B cell (primary cell): ENCODE measurements around the gene KIF20B. TPM values are rescaled to one million over a fixed set of nuclear protein-coding genes. Genes with fewer than 3 reads are reported as not detected.

Source experiments
- ATAC-seq: fragments of 200-7000 bp; cut with Tn5 transposase; one replicate; pipeline ENCODE4 v1.10.0; 2021; ENCODE audit warnings: low read depth, mild to moderate bottlenecking, moderate number of reproducible peaks, moderate library complexity
- CTCF ChIA-PET: fragments of 350-600 bp; sonication (Branson Sonifier 250); formaldehyde crosslinking; loops from one replicate; lab custom pipeline; 2021; ENCODE audit warnings: antibody characterized with exemption, inconsistent platforms; lab: Charles Lee
- POLR2A ChIA-PET: fragments of 350-600 bp; sonication (Branson Sonifier 250); formaldehyde crosslinking; loops from one replicate; lab custom pipeline; 2021; ENCODE audit warnings: antibody characterized with exemption; lab: Charles Lee
- DNase-seq: peaks from one replicate; pipeline ENCODE4 v3.0.0; 2013
- H2AFZ ChIP-seq: 2 replicates; pipeline ENCODE4 v1.6.1; 2012; ENCODE audit warnings: mild to moderate bottlenecking, low read depth, low read length; ENCODE audit not compliant: insufficient read depth, poor library complexity, severe bottlenecking
- H3K27ac ChIP-seq, 2 donors: 1 replicate in 1 of 2; 2 replicates in 1 of 2; pipeline ENCODE4 v1.5.1; 2012 to 2013; ENCODE audit warnings: low read length in 2 of 2, mild to moderate bottlenecking in 2 of 2, moderate library complexity in 1 of 2
- H3K27me3 ChIP-seq, 4 experiments: fragments of 200-600 bp in 1 of 4; sonication (generic) in 1 of 4; replicated peaks in 1 of 4; 1 replicate in 2 of 4; 2 replicates in 2 of 4; pipeline versions ENCODE4 v1.6.1 to v1.7.0; 2013 to 2016; ENCODE audit warnings: low read length in 3 of 4, mild to moderate bottlenecking in 2 of 4, mixed read lengths in 1 of 4, moderate library complexity in 1 of 4; ENCODE audit not compliant: insufficient read depth in 4 of 4, control insufficient read depth in 3 of 4; ENCODE audit errors: control extremely low read depth in 1 of 4
- H3K36me3 ChIP-seq, 2 experiments: replicated peaks in 1 of 2; 1 replicate in 1 of 2; 2 replicates in 1 of 2; pipeline versions ENCODE4 v1.6.1 to v1.7.1; 2013; ENCODE audit warnings: low read length in 1 of 2; ENCODE audit not compliant: insufficient read depth in 2 of 2, control insufficient read depth in 1 of 2; ENCODE audit errors: control extremely low read depth in 1 of 2, extremely low read depth in 1 of 2
- H3K4me1 ChIP-seq, 2 donors: fragments of 200-600 bp in 1 of 2; sonication (generic) in 1 of 2; 1 replicate in 1 of 2; 2 replicates in 1 of 2; pipeline versions ENCODE4 v1.5.1 to v1.6.1; 2013 to 2017; ENCODE audit warnings: low read length in 2 of 2; ENCODE audit not compliant: control insufficient read depth in 2 of 2, insufficient read depth in 2 of 2
- H3K4me2 ChIP-seq: replicated peaks from 2 replicates; pipeline ENCODE3; 2012; ENCODE audit warnings: mild to moderate bottlenecking, low read depth, low read length; ENCODE audit not compliant: poor library complexity, severe bottlenecking
- H3K4me3 ChIP-seq, 5 experiments: fragments of 200-600 bp in 1 of 5; sonication (generic) in 1 of 5; 1 replicate in 3 of 5; 2 replicates in 2 of 5; pipeline versions ENCODE4 v1.5.1 to v1.7.0; 2011 to 2016; ENCODE audit warnings: low read length in 4 of 5, mild to moderate bottlenecking in 4 of 5, low read depth in 2 of 5, control low read depth in 1 of 5, moderate library complexity in 1 of 5; ENCODE audit not compliant: insufficient read depth in 1 of 5; ENCODE audit errors: control extremely low read depth in 1 of 5, extremely low read depth in 1 of 5
- H3K79me2 ChIP-seq: fragments of 200-600 bp; sonication (generic); one replicate; pipeline ENCODE4 v1.6.0; 2016; ENCODE audit warnings: low read length; ENCODE audit not compliant: control insufficient read depth, insufficient read depth
- H3K9ac ChIP-seq: fragments of 200-600 bp; sonication (generic); 2 replicates; pipeline ENCODE4 v1.6.1; 2017; ENCODE audit warnings: mild to moderate bottlenecking, low read length, moderate library complexity
- H3K9me3 ChIP-seq, 3 donors: one replicate each; pipeline versions ENCODE4 v1.6.1 to v1.7.1; 2013; ENCODE audit warnings: low read length in 2 of 3; ENCODE audit not compliant: control insufficient read depth in 2 of 3, insufficient read depth in 1 of 3; ENCODE audit errors: control extremely low read depth in 1 of 3
- H4K20me1 ChIP-seq: 2 replicates; pipeline ENCODE4 v1.6.0; 2012; ENCODE audit warnings: mild to moderate bottlenecking, low read length; ENCODE audit not compliant: insufficient read depth, control insufficient read depth, poor library complexity, severe bottlenecking
- H3K27ac Mint-ChIP-seq: one replicate; pipeline ENCODE4 v1.8.0; 2021; ENCODE audit warnings: mixed read lengths
- H3K27me3 Mint-ChIP-seq: one replicate; pipeline ENCODE4 v1.8.0; 2021; ENCODE audit warnings: mixed read lengths
- H3K4me1 Mint-ChIP-seq: one replicate; pipeline ENCODE4 v1.8.0; 2021; ENCODE audit warnings: mixed read lengths
- H3K4me3 Mint-ChIP-seq: one replicate; pipeline ENCODE4 v1.8.0; 2021; ENCODE audit warnings: mixed read lengths
- H3K9me3 Mint-ChIP-seq: one replicate; pipeline ENCODE4 v1.8.0; 2022; ENCODE audit warnings: mixed read lengths; ENCODE audit not compliant: insufficient read depth
- CTCF ChIP-seq: fragments of 200-600 bp; IDR thresholded peaks from one replicate; pipeline ENCODE4 v1.8.0; 2022; ENCODE audit warnings: antibody characterized with exemption, mild to moderate bottlenecking
- EZH2 ChIP-seq: IDR thresholded peaks from 2 replicates; pipeline ENCODE4 v1.6.1; 2012; ENCODE audit warnings: borderline replicate concordance, low read depth, mild to moderate bottlenecking, moderate library complexity, low read length; ENCODE audit not compliant: insufficient read depth, poor library complexity, severe bottlenecking
- WGBS: methylation state at CpG from one replicate; pipeline ENCODE4 v1.1.5; 2013; ENCODE audit warnings: missing lambda C conversion rate; ENCODE audit not compliant: insufficient coverage; 5-methylcytosine and 5-hydroxymethylcytosine counted together
- intact Hi-C: fragments of 100-400 bp; cut with micrococcal nuclease; formaldehyde crosslinking; loops from one replicate; pipeline ENCODE4 v1.10.0; 2022
- polyA plus RNA-seq: library from polyadenylated mRNA; depleted of rRNA; stranded (reverse); fragments of >200 nt; gene quantifications from 2 replicates; pipeline ENCODE4 v1.2.3, GENCODE V29; 2012
- total RNA-seq, 2 donors: library from RNA; stranded (reverse); fragments of 120-200 nt in 1 of 2; gene quantifications; 1 replicate in 1 of 2; 2 replicates in 1 of 2; pipeline versions ENCODE4 v1.2.3 to v1.2.4, GENCODE V29; 2013 to 2022

Gene KIF20B
- total and polyA plus RNA-seq, 2 donors (not counting 1 experiment from before 2014, with no cell fraction given), result 1.6 to 24.6 TPM

GRCh38 chr10:89798092-89798491, 96.7 kb downstream of the KIF20B start:
- TF ChIP-seq CTCF (no peak), EZH2 (no peak)
- no peak overlapping the region for H3K27ac ChIP-seq
- Mint-ChIP-seq H3K27ac (no peak overlapping the region), H3K9me3 (no peaks in the 10 kb centered on the region), H3K4me3 (no peak overlapping the region), H3K4me1 (peaks cover 5% of the 10 kb centered on the region), H3K27me3 (peaks cover 6% of the 10 kb centered on the region)
- no peaks in the 10 kb centered on the region for H3K27me3 ChIP-seq
- peaks cover 0 to 4% of the 10 kb centered on the region in 2 donors for H3K4me1 ChIP-seq
- H3K9me3 ChIP-seq, result no peaks in the 10 kb centered on the region
- WGBS, result no CpG with 5 or more reads among the region's 2 CpGs
- no peak overlapping the region for H3K9ac ChIP-seq
- ChIA-PET POLR2A (no interaction called here), CTCF (interaction anchor here (1.5 kb wide), 1 partner anchor 340 kb away, joined by 4 read pairs; no protein-coding TSS in a partner anchor)
- no peaks in the 10 kb centered on the region for H3K79me2 ChIP-seq
- H3K36me3 ChIP-seq, result no peaks in the 10 kb centered on the region
- intact Hi-C loops, result no loop called here
- ATAC-seq (no peak), DNase-seq (no peak)
- H3K4me3 ChIP-seq, result no peak overlapping the region
- no peak overlapping the region for H2AFZ ChIP-seq
- H3K4me2 ChIP-seq, result no peak overlapping the region
- no peaks in the 10 kb centered on the region for H4K20me1 ChIP-seq

GRCh38 chr10:89799573-89799972, 98.2 kb downstream of the KIF20B start:
- POLR2A ChIA-PET, result no interaction called here
- no peak overlapping the region for H3K4me2 ChIP-seq
- peak overlapping the region; percentile 11 for H2AFZ ChIP-seq
- no peaks in the 10 kb centered on the region for H3K79me2 ChIP-seq
- H3K27ac ChIP-seq, result no peak overlapping the region
- H3K4me1 ChIP-seq, result peaks cover 0 to 4% of the 10 kb centered on the region in 2 donors
- peaks cover 5% of the 10 kb centered on the region for H3K4me1 Mint-ChIP-seq
- no peak for TF ChIP-seq CTCF
- TF ChIP-seq EZH2, result no peak
- no peaks in the 10 kb centered on the region for H3K9me3 Mint-ChIP-seq
- no peaks in the 10 kb centered on the region for H3K27me3 ChIP-seq
- H3K27me3 Mint-ChIP-seq, result peaks cover 9% of the 10 kb centered on the region
- intact Hi-C loops, result no loop called here
- H3K27ac Mint-ChIP-seq, result no peak overlapping the region
- H3K4me3 ChIP-seq, result no peak overlapping the region
- no peak for ATAC-seq
- H3K4me3 Mint-ChIP-seq, result no peak overlapping the region
- no peak for DNase-seq
- H3K9me3 ChIP-seq, result no peaks in the 10 kb centered on the region
- CTCF ChIA-PET, result interaction anchor here (1.5 kb wide), 1 partner anchor 338 kb away, joined by 4 read pairs; no protein-coding TSS in a partner anchor
- H4K20me1 ChIP-seq, result no peaks in the 10 kb centered on the region
- no peak overlapping the region for H3K9ac ChIP-seq
- no CpG with 5 or more reads among the region's 2 CpGs for WGBS
- H3K36me3 ChIP-seq, result no peaks in the 10 kb centered on the region
